Islet of Langerhans (tissue), 1 donor: ENCODE results near the gene LRBA.

ENCODE experiments used
- FAIRE-seq: peaks from one replicate; lab custom pipeline; 2011; peaks lifted over from hg19 to GRCh38; lab: Jason Lieb, UNC

The LRBA gene

DNA sequence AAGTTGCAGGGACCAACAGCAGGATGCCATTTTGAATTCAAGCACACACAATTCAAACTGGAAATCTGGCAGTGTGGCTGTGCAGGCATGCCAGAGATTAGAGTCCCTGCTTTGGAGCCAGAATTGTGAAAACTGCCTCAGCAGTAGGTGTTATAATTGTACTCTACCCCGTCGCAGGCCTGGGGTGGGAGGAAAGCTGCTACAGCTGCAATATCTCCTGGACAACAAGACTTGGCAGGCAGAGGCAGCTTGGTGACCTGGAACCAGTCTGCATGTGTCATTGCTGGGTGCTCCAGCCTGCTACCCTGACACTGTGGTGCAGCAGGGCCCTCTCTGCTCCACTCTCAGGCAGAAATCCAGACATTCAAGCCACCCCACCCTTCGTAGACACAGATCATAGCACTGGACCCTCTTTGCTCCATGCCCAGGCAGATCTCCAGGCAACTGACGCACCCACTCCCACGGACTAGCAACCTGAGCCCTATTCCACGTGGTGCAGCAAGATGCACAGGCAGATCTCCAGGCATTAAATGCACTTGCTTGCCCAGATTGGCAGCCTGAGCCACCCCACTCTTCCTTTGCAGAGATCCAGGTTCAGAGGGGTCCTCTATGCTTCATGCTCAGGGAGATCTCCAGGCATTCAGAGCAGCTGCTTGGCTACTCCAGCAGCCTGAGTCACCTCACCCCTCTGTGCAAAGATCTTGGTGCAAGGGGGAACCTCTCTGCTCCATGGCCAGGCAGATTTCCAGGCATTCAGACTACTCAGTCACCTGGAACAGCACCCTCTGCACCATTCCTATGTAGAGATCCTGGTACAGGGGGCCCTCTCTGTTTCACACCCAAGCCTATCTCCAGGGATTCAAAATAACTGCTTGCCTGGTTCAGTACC lies 140.5 kb downstream of the LRBA start:
- no peak for FAIRE-seq

DNA sequence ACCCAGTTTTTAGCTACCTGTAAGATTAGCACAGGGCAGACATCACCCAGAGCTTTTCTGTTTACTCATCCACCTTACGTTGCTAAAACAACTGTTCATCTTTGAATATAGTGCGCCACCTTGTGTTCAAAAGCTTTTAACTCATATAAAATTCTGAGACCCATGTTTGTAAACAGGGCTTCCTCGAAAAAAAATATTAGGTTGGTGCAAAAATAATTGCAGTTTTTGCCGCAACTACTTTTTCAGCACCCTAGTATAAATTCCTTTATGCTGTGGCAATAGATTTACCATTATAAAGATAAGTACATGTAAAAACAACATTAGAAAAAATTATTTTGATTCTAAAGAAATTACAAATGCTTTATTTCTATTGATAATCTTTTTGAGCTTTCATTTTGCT lies 147.9 kb downstream of the LRBA start:
- peak; percentile 99 for FAIRE-seq

DNA sequence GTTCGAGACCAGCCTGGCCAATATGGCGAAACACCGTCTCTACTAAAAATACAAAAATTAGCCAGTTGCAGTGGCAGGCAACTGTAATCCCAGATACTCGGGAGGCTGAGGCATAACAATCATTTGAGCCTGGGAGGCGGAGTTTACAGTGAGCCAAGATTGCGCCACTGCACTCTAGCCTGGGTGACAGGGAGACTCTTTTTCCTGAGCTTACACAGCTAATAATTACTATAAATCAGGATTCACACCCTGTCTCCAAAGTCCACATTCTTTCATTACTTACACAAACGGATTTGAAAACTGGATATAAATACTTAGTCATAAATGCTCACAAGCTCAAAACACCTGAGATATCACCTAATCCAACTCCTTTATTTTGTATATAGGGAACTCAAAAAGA lies 151.6 kb downstream of the LRBA start:
- no peak for FAIRE-seq

DNA sequence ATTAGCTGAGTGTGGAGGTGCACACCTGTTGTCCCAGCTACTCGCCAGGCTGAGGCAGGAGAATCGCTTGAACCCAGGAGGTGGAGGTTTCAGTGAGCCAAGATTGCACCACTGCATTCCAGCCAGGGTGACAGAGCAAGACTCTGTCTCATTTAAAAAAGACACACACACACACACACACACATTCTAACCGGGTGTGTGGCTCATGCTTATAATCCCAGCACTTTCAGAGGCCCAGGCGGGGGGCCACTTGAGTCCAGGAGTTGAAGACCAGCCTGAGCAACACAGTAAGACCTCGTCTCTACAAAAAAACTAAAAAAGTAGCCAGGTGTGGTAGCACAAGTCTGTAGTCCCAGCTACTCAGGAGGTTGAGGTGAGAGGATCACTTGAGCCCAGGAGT lies 152.3 kb downstream of the LRBA start:
- no peak for FAIRE-seq

DNA sequence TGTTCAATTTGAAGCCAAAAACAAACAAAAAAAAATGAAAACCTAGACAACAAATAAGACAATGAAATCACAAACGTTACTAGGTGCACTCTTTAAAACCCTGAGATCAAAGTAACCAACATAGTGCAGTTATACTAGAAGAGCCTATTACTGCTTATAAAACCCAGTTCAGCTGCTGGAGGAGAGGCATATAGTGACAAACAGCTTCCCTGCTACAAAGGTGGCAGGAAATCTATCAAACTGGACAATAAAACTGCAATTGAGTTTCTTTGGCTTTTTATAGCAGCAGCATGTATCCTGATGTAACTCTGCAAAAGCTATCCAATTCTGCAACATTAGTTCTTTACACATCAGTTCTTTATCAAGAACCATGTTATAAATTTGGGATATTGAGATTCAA lies 155.6 kb downstream of the LRBA start:
- FAIRE-seq = no peak

DNA sequence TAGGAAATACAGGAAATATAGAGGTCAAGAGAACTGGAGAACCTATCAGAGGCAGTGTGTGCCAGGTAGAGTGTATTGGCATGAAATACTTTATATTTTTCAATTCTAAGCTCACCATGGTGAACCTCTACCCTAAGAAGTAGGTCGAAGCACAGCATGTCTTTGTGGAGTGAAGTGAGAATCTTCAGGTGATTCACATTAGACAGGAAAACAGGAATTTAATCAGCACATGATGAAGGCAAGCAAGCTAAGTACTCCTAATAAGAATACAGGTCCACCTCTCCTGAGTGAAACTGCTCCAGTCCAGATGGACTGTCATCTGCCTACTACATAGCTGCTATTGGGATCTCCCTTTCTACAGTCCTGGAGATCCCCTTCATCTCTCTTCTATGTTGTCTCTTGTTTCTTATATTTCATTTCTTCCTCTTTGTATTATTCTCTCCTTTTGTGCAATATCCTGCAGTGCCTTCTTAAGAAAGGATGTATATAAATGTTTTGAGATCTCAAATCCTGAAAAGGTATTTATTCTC lies 159.0 kb downstream of the LRBA start:
- no peak for FAIRE-seq

DNA sequence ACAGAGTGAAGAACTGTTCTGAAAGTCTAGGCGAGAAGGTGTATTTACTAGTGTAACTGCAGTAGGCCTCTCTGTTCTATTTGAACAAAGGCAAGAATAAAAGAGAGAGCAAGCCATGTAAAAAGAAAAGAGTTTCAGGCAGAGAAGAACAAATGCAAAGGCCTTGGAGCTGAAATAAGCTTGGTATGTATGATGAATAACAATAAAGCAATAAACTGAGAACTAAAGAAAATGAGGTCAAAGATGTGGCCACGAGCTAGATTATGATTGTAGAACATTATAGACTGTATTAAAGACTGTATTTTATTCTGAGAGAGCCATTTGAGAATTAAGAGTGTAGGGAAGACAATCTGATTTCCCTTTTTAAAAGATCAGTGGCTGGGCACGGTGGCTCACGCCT lies 160.5 kb downstream of the LRBA start:
- FAIRE-seq = no peak

DNA sequence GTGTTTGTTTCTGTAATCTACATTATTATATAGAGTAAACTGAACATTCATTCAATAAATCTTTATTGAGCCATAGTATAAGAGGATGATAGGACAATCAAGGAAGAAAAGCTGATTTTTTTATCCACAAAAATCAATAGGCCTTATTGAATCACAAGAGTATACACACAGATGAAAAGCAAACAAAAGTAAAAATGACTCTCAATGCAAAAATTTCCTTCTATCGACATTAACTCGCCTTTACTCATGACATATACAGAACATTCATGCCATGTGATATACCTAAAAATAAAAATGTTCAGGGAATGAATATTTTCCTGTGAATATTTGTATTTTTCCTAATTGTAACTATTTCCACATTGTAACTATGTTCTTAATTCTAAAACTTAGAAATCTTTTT lies 161.2 kb downstream of the LRBA start:
- peak; percentile 73 for FAIRE-seq

DNA sequence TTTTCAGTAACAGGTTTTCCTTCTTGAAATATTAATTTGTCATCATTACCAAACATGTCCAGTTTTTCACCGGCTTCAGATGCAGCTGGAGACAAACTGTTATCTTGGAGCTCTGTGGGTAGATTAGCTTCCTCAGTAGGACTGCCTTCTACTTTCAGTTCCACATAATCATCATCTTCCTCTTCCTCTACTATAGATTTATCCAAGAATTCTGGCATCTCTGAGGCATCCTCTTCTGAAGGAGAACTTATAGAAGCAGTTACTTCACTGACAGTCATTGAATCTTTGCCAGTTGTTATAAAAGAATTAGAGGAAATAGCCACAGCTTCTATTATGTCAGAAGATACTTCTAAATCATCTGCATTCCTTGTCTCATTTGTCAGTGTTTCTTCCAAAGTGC lies 162.9 kb downstream of the LRBA start:
- no peak for FAIRE-seq

DNA sequence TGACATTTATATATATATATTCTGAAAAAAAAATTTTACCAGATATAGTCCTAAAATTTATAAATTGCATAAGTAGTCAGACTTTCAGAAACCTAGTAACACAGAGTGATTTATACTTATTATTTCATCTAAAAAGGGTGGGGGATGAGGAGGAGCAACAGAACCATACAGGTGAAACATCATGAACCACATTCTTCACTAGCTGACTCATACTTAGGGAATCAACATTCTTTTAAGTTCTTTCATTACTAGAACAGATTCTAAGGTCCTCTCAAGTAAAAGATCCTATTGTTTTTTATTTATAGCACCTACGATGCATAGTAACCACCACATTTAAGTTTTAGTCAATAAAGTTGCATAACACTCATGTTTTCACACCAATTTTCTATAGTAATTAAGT lies 166.1 kb downstream of the LRBA start:
- FAIRE-seq = no peak

DNA sequence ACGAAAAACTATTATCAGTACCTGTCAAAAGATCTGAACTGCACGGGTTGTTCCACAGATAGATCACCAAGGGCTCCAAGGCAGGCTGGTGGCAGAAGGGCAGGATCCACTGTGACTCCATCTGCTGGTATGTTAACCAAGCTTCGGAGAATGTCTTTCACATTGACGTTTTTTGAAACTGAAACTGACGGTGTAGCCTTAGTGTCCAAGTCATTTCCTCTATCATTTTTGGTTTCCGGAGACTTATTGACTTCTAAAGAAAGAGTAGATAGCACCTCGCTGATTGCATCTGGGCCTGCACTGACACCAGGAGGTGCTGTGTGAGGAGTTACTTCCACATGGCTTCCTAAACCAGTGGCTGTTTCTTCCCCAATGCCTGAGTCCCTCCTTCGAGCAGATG lies 186.9 kb downstream of the LRBA start:
- no peak for FAIRE-seq

DNA sequence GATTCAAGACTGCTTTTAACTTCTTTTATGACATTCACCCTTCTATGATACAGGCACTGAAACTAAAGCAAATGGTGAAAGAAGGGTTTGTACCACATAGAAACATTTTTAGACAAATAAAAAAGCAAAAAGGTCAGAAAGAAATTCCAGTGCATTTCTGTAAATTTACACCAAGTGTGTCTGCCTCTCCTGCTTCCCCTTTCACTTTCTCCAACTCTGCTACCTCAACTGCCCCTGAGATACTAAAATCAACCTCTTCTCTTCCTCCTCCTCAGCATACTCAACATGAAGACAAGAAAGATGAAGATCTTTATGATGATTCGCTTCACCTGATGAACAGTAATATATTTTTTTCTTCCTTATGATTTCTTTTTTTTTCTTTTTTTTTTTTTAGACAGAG lies 187.9 kb downstream of the LRBA start:
- FAIRE-seq = no peak

DNA sequence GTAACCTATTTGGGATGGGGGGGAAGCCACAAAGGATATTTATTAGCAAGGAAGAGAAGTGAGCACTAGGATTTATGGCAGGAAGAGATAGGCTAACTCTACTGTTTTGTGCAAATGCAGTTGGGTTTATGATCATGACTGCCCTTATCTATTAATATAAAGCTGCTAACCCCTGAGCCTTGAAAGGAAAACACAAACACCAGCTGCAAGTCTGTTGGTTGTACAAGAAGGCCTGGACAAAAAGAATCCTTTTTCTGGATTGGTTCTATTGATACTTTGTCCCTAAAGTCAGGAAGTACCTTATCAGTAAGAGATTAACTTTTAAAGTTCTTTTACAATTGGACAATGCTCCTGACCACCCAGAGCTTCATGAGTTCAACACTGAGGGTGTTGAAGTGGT lies 188.8 kb downstream of the LRBA start:
- no peak for FAIRE-seq

DNA sequence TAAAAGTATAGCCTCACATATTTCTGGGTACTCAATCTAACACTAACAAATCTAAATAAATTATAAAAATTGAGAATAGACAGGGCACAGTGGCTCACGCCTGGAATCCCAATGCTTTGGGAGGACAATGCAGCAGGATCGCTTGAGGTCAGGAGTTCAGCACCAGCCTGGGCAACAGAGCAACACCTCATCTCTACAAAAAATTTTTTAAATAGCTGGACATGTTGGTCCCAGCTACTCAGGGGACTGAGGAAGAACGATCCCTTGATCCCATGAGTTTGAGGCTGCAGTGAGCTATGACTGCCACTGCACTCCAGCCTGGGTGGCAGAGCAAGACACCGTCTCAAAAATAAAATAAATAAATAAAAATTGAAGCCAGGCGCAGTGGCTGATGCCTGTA lies 192.7 kb downstream of the LRBA start:
- FAIRE-seq = no peak

DNA sequence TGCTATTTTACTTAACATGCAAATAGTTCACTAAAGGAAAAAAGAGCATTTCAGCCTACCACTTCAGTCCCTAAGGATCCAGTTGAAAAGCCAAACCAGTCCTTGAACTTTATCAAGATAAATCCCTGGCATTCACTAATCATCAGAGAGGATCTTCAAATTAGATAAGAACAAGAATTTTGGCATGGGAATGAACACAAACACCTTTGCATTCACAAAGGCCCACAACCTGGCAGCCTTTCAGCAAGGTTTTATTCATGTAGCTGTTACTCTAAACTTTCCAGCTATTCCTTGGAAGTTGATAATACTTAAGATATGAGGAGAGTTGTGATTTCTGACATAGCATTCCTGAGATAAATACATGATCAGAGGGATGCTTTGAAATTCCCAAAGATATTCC lies 193.4 kb downstream of the LRBA start:
- no peak for FAIRE-seq

DNA sequence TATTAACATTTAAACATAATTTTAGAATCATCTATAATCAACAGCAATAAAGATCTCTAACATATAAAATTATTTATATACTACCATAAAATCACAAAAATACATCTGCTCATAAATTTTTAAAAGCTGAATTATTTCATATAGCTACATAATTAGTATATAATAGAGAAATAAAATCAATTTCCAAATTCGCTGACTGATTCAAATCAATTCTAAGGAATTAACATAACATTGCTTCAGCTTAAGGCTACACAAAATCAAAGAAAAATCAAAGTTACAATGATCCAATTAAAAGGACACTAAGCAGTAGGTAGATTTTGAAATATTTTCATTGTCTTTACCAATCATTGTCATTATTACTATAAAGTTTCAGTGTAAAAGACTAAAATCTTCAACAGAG lies 194.7 kb downstream of the LRBA start:
- peak; percentile 86 for FAIRE-seq

DNA sequence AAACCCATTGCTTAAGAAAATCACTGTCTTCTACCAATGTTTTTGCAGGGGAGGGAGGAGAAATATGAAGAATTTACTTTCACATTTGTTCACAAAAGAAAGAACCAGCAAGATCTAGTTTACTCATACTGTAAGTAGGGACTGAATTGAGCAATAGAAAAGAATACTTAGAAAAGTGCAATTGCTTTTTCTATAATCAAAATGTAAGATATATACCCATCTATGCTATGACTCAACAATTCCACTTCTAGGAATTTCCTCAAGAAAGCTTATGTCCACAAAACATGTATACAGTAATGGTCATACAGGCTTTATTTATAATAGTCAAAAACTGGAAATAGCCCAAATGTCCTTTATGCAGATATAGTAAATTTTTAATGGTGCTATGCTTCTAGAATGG lies 196.4 kb downstream of the LRBA start:
- no peak for FAIRE-seq

DNA sequence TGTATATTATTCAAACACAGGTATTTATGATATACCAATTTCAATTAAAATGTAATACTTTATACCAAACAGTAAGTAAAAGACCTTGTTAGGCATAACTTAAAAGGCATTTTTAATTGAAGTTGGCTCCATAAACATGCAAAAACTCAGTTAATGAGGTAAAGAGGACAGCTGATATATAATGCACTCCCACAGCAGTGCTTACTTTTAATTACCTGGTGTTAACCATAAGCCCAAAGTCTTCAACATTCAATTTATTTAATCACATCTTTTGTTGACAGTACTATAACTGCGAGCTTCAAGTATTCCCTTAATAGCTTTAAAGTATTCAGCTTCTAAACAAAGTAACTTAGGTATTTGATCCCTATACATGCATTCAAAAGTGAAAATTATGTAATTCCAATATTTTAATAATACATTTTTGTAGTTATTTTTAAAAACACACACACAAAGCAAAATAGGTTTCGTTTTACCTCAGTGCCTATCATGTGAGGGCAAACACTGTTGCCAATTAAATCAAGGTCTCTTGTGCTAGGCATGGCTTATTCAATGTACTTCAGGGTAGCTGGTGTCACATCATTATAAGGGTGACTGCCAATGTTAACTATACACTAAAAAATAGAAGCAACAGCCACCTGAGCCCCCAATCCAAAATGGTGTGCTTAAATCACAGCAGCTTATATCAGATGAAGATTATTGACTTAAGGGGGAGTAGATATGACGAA lies 197.1 kb downstream of the LRBA start:
- FAIRE-seq = peak; percentile 86

DNA sequence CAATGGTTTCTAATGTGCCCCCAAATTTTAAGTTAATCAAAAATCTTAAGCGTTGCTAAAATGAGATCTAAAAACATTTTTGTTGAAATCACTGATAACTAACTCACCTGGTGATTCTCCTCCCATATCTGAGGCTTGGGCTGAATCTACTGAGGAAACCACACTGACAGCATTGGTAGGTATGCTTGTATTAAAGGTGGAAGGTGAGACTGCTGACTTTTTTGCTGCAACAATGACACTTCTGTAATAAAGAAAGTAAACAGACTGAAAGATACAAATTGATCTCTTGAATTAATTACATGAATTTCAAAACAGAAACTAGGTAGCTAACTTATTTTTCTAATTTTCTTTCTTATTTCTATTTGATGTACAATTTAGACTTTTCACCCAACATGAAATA lies 198.1 kb downstream of the LRBA start:
- FAIRE-seq = no peak

DNA sequence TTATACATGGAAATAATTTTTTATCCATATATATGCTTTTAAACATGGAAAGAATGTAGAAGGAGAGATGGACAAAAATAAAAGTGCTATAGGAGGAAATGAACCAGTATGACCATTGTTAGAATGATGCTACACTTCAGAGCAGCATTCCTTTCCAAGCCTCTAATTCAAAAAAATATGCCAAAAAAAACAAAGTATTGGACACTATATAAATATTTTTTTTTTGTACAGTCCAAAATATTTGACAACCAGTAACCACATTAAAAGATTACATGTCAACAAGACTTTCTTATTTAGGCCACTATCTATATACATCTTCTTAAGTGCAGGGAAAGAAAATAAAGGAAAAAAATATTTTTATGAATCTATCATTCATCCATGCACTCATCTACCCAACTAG lies 198.6 kb downstream of the LRBA start:
- FAIRE-seq = peak; percentile 9

DNA sequence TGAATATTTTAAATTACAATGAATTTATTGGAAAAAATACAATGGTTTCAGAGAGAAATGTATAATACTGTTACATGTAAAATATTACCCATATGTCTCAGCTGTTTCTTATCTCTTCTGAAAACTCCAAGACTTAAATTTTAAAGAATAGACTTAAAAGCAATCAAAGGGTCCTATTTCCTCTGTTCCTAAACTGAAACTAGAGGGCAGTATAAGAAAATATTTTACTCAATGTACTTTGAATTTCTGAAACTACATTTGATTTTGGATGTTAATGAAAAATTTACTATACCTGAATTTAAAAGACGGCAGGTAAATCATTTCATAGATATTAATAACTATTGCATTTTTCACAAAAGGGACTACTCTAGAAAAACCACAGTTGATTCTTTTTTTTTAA lies 200.2 kb downstream of the LRBA start:
- FAIRE-seq = no peak

DNA sequence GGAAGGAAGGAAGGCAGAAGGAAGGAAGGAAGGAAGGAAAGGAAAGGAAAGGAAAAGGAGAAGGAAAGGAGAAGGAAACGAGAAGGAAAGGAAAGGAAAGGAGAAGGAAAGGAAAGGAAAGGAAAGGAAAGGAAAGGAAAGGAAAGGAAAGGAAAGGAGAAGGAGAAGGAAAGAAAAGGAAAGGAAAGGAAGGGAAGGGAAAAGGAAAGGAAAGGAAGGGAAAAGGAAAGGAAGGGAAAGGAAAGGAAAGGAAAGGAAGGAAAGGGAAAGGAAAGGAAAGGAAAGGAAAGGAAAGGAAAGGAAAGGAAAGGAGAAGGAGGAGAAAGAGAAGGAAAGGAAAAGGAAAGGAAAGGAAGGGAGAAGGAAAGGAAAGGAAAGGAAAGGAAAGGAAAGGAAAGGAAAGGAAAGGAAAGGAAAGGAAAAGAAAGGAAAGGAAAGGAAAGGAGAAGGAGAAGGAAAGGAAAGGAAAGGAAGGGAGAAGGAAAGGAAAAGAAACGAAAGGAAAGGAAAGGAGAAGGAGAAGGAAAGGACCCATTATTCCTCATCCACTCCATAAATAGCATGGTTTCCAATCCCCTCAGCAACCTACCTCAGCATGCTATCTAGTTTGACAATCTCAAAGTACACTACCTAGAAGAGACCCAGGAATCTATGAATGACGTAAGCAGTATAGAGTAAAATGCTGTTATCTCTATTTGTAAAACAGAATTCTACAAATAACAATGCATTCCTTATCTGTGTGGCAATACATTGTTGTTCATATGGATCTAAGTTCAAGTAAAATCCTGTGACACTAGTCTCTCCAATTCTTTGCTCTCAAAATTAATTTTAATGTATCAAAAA lies 209.7 kb downstream of the LRBA start:
- no peak for FAIRE-seq

DNA sequence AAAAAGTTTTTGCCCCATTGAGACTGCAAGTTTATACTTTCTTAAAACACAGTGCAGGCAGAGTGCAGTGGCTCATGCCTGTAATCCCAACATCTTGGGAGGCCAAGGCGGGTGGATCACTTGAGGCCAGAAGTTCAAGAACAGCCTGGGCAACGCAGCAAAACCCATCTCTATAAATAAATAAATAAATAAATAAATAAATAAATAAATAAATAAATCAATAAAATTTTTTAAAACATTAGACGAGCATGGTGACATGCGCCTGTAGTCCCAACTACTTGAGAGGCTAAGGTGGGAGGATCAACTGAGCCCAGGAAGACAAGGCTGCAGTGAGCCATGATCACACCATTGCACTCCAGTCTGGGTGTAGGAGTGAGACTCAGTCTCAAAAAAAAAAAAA lies 213.3 kb downstream of the LRBA start:
- no peak for FAIRE-seq
